Fibroblast of skin of abdomen (primary cell): ENCODE data around the gene EEF2K.
A peak's percentile ranks its signal among the peaks of the same experiment; 100 is the strongest.

Source experiments
- DNase-seq: peaks from one replicate; pipeline ENCODE4 v3.0.0-alpha.2; 2013

EEF2K gene

GRCh38 chr16:22318690-22319358 is 112.7 kb downstream of the EEF2K start:
- DNase-seq = peak; percentile 19

- DNase-seq = no peak
Observed at GRCh38 chr16:22320572-22321339, 114.7 kb downstream of the EEF2K start.

GRCh38 chr16:22321340-22322001 is 115.4 kb downstream of the EEF2K start:
- peak; percentile 67 for DNase-seq

- no peak for DNase-seq
Observed at GRCh38 chr16:22322021-22322471, 116.0 kb downstream of the EEF2K start.

GRCh38 chr16:22322741-22323140 is 116.7 kb downstream of the EEF2K start:
- DNase-seq = no peak

- DNase-seq = no peak
Observed at GRCh38 chr16:22323173-22323958, 117.3 kb downstream of the EEF2K start.

- DNase-seq = no peak
Observed at GRCh38 chr16:22323959-22324786, 118.1 kb downstream of the EEF2K start.

- DNase-seq = no peak
Observed at GRCh38 chr16:22324787-22325597, 118.9 kb downstream of the EEF2K start.

GRCh38 chr16:22325598-22326368 is 119.7 kb downstream of the EEF2K start:
- no peak for DNase-seq

- DNase-seq = no peak
Observed at GRCh38 chr16:22326369-22326652, 120.2 kb downstream of the EEF2K start.

- no peak for DNase-seq
Observed at GRCh38 chr16:22326771-22327445, 120.8 kb downstream of the EEF2K start.

GRCh38 chr16:22327446-22327775 is 121.3 kb downstream of the EEF2K start:
- DNase-seq = no peak

- DNase-seq = no peak
Observed at GRCh38 chr16:22328081-22328725, 122.1 kb downstream of the EEF2K start.

GRCh38 chr16:22329199-22329695 is 123.2 kb downstream of the EEF2K start:
- DNase-seq = no peak

- no peak for DNase-seq
Observed at GRCh38 chr16:22330326-22330725, 124.2 kb downstream of the EEF2K start.

GRCh38 chr16:22333457-22333994 is 127.4 kb downstream of the EEF2K start:
- no peak for DNase-seq

- no peak for DNase-seq
Observed at GRCh38 chr16:22335668-22336246, 129.7 kb downstream of the EEF2K start.

GRCh38 chr16:22336581-22336980 is 130.5 kb downstream of the EEF2K start:
- DNase-seq = no peak
